ENCODE data around the gene BCKDHA.

The BCKDHA gene

DNA sequence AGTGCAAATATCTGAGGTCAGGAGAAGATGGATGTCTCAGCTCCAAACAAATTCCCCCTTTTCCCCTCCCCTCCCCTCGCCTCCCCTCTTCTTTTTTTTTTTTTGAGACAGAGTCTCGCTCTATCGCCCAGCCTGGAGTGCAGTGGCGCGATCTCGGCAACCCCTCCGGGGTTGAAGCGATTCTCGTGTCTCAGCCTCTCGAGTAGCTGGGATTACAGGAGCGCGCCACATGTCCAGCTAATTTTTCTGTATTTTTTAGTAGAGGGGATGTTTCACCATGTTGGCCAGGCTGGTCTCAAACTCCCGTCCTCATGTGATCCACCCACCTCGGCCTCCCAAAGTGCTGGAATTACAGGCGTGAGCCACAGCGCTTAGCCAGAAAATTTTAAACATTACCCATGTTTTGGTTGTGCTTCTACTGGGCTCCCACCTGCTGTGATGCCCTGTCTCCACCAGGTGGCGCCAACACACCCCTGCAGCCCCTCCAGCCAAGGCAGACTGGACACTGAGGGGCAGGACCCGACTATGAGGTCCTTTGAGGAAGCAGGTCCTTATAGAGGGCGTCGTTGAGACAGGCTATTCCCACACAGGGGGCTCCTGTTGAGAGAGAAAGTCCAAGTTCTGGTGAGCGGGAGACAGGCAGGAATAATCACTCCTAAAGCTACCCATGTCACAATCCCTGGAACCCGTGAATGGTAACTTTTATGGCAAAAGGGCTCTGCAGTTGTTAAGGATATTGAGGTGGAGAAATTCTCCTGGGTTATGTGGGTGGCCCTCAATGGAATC lies 51.7 kb downstream of the BCKDHA start:
- TF ChIP-seq EZH2 (optimal IDR thresholded peaks at IDR 0.05; ENCODE audit: low read depth, low read length) (no peak), EZH2phosphoT487 (IDR thresholded peaks at IDR 0.05; ENCODE audit: low read length) (no peak)
- TF ChIP-seq, protein P1, sequence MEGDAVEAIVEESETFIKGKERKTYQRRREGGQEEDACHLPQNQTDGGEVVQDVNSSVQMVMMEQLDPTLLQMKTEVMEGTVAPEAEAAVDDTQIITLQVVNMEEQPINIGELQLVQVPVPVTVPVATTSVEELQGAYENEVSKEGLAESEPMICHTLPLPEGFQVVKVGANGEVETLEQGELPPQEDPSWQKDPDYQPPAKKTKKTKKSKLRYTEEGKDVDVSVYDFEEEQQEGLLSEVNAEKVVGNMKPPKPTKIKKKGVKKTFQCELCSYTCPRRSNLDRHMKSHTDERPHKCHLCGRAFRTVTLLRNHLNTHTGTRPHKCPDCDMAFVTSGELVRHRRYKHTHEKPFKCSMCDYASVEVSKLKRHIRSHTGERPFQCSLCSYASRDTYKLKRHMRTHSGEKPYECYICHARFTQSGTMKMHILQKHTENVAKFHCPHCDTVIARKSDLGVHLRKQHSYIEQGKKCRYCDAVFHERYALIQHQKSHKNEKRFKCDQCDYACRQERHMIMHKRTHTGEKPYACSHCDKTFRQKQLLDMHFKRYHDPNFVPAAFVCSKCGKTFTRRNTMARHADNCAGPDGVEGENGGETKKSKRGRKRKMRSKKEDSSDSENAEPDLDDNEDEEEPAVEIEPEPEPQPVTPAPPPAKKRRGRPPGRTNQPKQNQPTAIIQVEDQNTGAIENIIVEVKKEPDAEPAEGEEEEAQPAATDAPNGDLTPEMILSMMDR (IDR thresholded peaks at IDR 0.05; ENCODE audit: low read length) = peak; percentile 96
- no peaks in the 10 kb centered on the region for H3F3A ChIP-seq (ENCODE audit: insufficient read depth, low read length)
- H3K27me3 ChIP-seq (replicated peaks; ENCODE audit: insufficient read depth, low read length) = no peaks in the 10 kb centered on the region
- H2AFZ ChIP-seq (ENCODE audit: low read length) = peak overlapping the region; percentile 30
- H3K9me3 ChIP-seq (replicated peaks; ENCODE audit: insufficient read depth, low read length) = no peaks in the 10 kb centered on the region
- H3K4me3 ChIP-seq (ENCODE audit: low read length) = peak overlapping the region; percentile 49
- H3K36me3 ChIP-seq (replicated peaks; ENCODE audit: insufficient read depth, low read length) = no peaks in the 10 kb centered on the region
- peak; percentile 58 for DNase-seq
- H3K4me1 ChIP-seq (ENCODE audit: low read length) = peaks cover 4% of the 10 kb centered on the region; the same call in 1 of the 2 replicates
- no peaks in the 10 kb centered on the region for H3K9me2 ChIP-seq (replicated peaks; ENCODE audit: insufficient read depth, low read length)
- peak overlapping the region; percentile 30; the same call in 1 of the 2 replicates for H3K9ac ChIP-seq (ENCODE audit: low read length)
- H3K79me2 ChIP-seq (ENCODE audit: low read length) = no peaks in the 10 kb centered on the region
- no peaks in the 10 kb centered on the region for H4K20me1 ChIP-seq (ENCODE audit: insufficient read depth, low read length)
- H3K27ac ChIP-seq (ENCODE audit: low read length) = no peak overlapping the region
- H3K4me2 ChIP-seq (ENCODE audit: low read depth, low read length) = peak overlapping the region; percentile 68; the same call in 1 of the 2 replicates

GRCh38 chr19:41449865-41450178 lies 52.2 kb downstream of the BCKDHA start:
- Histone ChIP-seq H2AFZ (ENCODE audit: low read length) (no peak overlapping the region), H3K4me3 (ENCODE audit: low read length) (no peak overlapping the region), H3K27me3 (replicated peaks; ENCODE audit: insufficient read depth, low read length) (no peaks in the 10 kb centered on the region), H3K4me2 (ENCODE audit: low read depth, low read length) (peak overlapping the region; percentile 68; the same call in 1 of the 2 replicates), H3K9ac (ENCODE audit: low read length) (no peak overlapping the region), H3K9me2 (replicated peaks; ENCODE audit: insufficient read depth, low read length) (no peaks in the 10 kb centered on the region), H3F3A (ENCODE audit: insufficient read depth, low read length) (no peaks in the 10 kb centered on the region), H3K36me3 (replicated peaks; ENCODE audit: insufficient read depth, low read length) (no peaks in the 10 kb centered on the region), H3K9me3 (replicated peaks; ENCODE audit: insufficient read depth, low read length) (no peaks in the 10 kb centered on the region), H3K27ac (ENCODE audit: low read length) (no peak overlapping the region), H3K79me2 (ENCODE audit: low read length) (no peaks in the 10 kb centered on the region), H3K4me1 (ENCODE audit: low read length) (peaks cover 4% of the 10 kb centered on the region; the same call in 1 of the 2 replicates), H4K20me1 (ENCODE audit: insufficient read depth, low read length) (no peaks in the 10 kb centered on the region)
- no peak for DNase-seq
- TF ChIP-seq EZH2phosphoT487 (IDR thresholded peaks at IDR 0.05; ENCODE audit: low read length) (no peak), EZH2 (optimal IDR thresholded peaks at IDR 0.05; ENCODE audit: low read depth, low read length) (no peak)
- TF ChIP-seq, protein P1 (IDR thresholded peaks at IDR 0.05; ENCODE audit: low read length) = no peak

- no peaks in the 10 kb centered on the region for H3K9me2 ChIP-seq (replicated peaks; ENCODE audit: insufficient read depth, low read length)
- H3K9ac ChIP-seq (ENCODE audit: low read length) = no peak overlapping the region
- H3K36me3 ChIP-seq (replicated peaks; ENCODE audit: insufficient read depth, low read length) = no peaks in the 10 kb centered on the region
- H3K4me3 ChIP-seq (ENCODE audit: low read length) = no peak overlapping the region
- H3K27ac ChIP-seq (ENCODE audit: low read length) = no peak overlapping the region
- peaks cover 15% of the 10 kb centered on the region for H3K4me1 ChIP-seq (ENCODE audit: low read length)
- TF ChIP-seq, protein P1 (IDR thresholded peaks at IDR 0.05; ENCODE audit: low read length) = no peak
- TF ChIP-seq EZH2 (optimal IDR thresholded peaks at IDR 0.05; ENCODE audit: low read depth, low read length) = no peak
- TF ChIP-seq EZH2phosphoT487 (IDR thresholded peaks at IDR 0.05; ENCODE audit: low read length) = no peak
- no peak for DNase-seq
- no peak overlapping the region for H2AFZ ChIP-seq (ENCODE audit: low read length)
- H3F3A ChIP-seq (ENCODE audit: insufficient read depth, low read length) = peaks cover 8% of the 10 kb centered on the region; the same call in 1 of the 2 replicates
- H3K9me3 ChIP-seq (replicated peaks; ENCODE audit: insufficient read depth, low read length) = no peaks in the 10 kb centered on the region
- no peaks in the 10 kb centered on the region for H3K27me3 ChIP-seq (replicated peaks; ENCODE audit: insufficient read depth, low read length)
- no peak overlapping the region for H3K4me2 ChIP-seq (ENCODE audit: low read depth, low read length)
- H4K20me1 ChIP-seq (ENCODE audit: insufficient read depth, low read length) = no peaks in the 10 kb centered on the region
- H3K79me2 ChIP-seq (ENCODE audit: low read length) = no peaks in the 10 kb centered on the region
Measured at GRCh38 chr19:41452584-41453275, 55.1 kb downstream of the BCKDHA start.

Measured in MM.1S (cell line).